GM11168 (cell line): ENCODE measurements around the gene ANG.
"Not testable (repeated sequence)": the region's sequence is repeated elsewhere in the genome, so short reads cannot be mapped to it uniquely, and the experiment has no call there.

Experiments used
- in situ Hi-C: fragments of 300-500 bp; cut with MboI; formaldehyde crosslinking; loops from one replicate; pipeline ENCODE4 v1.12.0; 2022; ENCODE audit warnings: low sequenced_read_pairs; ENCODE audit not compliant: unreplicated experiment

The ANG gene

DNA sequence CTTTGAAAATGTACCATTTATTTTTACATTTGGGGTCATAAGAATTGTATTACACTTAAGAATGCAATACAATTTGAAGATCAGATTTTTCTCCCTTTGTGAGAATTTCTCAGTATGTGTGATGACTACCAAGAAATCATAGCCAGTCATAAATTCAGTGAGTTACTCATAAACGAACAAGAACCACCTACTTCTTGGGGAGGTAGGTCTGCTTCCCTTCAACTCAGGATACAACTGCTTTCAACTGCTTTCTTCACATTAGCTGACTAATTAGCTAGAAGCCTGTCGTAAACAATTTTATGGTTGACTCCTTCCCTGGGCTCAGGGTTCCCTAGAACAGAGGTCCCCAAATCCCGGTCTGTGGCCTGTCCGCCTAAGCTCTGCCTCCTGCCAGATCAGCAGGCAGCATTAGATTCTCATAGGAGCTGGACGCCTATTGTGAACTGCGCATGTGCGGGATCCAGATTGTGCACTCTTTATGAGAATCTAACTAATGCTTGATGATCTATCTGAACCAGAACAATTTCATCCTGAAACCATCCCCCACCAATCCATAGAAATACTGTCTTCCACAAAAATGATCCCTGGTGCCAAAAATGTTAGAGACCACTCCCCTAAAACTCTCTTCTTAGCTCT lies 3.7 kb downstream of the ANG start:
- in situ Hi-C loops = no loop called here

GRCh38 chr14:20696764-20697163 lies 8.2 kb downstream of the ANG start:
- in situ Hi-C loops = loop anchor here (5.0 kb wide), 1 partner anchor 156 kb away; no protein-coding TSS in a partner anchor

DNA sequence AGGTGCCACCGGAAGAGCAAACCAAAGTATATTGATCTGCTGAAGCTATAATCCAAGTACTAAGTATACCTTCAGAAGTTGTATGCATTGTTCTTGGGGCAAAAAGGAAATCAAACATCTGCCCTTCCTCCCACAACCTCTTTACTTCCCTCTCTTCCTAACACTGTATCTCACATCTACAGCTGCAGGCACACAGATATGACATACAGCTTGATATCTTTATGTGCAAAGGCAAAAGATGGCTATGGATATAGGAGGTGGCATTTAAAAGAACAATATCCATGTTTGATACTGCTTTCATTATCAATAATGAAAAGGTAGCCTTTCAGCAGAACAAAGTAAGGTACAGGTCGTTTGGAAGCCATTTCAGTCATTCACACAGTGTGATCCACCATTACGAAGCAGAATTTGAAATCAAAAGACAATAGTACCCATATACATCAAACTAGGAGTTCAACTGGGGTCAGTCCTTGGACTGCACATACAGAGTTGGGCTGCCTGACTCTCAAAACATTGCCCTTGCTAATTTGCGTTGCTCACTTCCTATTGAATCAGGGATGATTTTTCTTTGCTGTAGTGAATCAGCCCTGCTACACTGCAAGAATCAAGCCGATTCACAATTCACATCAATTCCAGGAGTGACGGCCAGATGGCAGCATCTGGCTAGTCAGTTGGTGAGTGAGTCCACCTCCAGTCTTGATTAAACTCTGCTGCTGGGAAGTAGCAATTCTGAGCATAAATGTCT lies 8.9 kb downstream of the ANG start:
- in situ Hi-C loops = loop anchor here (5.0 kb wide), 1 partner anchor 155 kb away; no protein-coding TSS in a partner anchor

- in situ Hi-C loops = loop anchor here (5.0 kb wide), 1 partner anchor 154 kb away; no protein-coding TSS in a partner anchor
These were observed 9.4 kb downstream of the ANG start for GRCh38 chr14:20698018-20698329.

DNA sequence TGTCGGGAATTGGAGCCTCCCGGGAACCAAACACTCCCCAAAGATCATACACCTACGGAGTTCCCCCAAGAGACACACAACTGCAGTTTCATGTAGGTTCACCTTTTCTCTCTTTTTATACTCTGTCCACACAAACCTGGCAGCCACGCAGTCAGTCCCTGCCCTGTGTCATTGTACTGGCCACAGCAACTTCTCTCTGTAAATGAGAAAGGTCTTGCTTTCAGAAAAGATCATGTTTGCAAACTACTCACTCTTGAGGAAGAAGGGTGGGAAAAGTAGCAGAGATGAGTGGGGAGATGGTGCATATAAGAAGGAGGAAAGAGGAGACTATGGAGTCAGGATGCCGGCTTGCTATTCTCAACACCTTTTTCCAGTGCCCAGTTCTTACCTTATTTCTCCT lies 10.4 kb downstream of the ANG start:
- in situ Hi-C loops = loop anchor here (5.0 kb wide), 1 partner anchor 153 kb away; no protein-coding TSS in a partner anchor

DNA sequence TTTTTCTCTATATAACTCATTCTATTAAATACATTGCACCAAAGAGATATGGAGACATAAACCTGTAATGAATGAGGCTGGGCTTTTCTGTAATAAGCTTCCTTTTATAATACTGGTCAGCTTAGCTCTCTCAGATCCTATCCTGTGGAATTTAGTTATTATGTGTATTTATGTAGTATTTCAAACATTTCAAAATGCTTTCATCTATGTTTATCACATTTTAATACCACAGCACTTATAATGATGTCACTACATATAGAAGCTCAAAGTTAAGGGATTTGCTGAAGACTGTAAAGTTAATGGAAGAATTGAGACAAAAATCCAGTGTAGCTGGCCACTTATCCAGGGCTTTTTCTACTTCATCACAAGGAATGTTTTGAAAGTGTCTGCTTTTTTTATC lies 11.4 kb downstream of the ANG start:
- in situ Hi-C loops = loop anchor here (5.0 kb wide), 1 partner anchor 152 kb away; no protein-coding TSS in a partner anchor

- in situ Hi-C loops = not testable (repeated sequence)
These were observed 12.4 kb downstream of the ANG start for GRCh38 chr14:20700965-20701364.

- in situ Hi-C loops = no loop called here
These were observed 18.2 kb downstream of the ANG start for GRCh38 chr14:20706657-20707355.

DNA sequence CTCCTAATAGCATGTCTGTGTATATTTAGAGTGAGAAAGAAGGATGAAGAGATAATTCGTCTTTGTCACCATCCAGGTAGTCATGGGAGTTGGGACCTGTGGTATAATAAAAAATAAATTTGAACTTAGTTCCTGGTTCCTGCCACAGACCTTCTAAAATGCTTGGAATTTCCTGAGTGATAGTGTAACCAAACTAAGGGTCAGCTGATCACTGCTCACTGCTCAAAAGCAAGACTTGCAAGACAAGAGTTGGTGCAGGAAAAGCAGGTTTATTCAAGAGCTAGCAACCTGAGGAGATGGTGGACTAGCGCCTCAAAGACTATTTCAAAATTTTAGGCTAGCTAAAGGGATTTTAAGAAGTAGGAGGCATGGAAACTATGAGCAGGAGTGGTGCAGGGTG lies 19.1 kb downstream of the ANG start:
- in situ Hi-C loops = no loop called here

- in situ Hi-C loops = no loop called here
These were observed 22.7 kb downstream of the ANG start for GRCh38 chr14:20711261-20711660.

DNA sequence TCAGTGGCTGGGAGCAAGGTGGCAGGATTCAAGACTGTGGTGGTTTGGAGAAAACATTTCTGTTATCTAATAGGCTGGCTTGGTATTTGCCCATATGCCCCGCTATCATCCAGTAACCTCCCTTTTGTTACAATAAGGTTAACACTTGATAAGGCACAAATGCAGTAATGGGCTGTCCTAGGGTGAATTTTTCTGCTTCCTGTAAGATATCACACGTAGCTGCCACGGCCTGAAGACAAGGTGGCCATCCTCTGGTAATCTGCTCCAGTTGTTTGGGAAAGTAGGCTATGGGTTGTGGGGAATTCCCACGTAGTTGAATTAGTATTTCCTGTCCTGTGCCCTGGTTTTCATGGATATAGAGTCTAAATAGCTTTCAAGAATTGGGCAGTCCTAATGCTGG lies 23.1 kb downstream of the ANG start:
- in situ Hi-C loops = no loop called here

- in situ Hi-C loops = no loop called here
These were observed 24.3 kb downstream of the ANG start for GRCh38 chr14:20712904-20713303.

DNA sequence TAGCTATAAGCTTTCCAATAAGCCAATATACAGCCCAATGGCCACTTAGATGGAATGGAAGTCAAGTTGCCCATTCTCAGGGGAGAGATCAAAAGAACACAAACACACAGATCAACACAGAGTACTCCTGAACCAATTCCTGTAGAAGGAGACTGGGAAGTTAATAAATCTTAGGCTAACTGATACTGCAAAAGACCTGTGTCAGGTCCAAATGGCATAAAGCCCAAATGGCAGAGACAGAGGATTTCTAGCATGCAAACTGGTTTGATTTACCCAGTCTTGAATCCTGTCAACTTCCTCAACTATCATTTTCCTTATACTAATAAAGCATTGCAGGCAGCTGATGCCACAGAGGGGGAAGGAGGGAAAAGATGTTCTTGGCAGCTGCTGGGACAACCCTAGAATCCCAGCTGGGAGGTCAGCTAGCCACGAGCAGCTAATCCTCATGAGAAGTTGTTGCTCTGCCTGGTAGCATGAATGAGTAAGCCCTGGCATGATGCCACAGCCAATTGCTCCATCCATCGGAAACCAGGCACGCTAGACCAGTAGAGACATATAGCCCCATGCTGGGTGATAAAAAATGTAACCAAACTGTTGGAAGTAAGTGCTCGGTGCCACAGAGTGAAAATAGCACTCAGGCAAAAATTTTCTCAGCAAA lies 26.2 kb downstream of the ANG start:
- in situ Hi-C loops = no loop called here

- in situ Hi-C loops = no loop called here
These were observed 31.2 kb downstream of the ANG start for GRCh38 chr14:20719777-20720176.

DNA sequence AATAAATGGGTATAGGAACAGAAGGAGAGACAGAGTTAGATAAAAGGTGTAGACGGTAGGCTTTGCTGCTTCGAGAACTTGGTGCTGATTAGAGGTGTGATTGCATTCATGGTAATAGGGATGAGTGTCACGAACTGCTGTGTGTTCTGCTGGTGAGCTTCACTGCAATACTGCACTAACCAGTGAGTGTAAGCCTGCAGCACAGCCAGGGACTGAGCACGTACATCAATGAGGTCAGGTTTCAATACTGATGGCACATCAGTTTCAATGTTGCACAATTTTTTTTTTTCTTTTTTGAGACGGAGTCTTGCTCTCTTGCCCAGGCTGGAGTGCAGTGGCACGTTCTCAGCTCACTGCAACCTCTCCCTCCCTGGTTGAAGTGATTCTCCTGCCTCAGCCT lies 32.2 kb downstream of the ANG start:
- in situ Hi-C loops = no loop called here

DNA sequence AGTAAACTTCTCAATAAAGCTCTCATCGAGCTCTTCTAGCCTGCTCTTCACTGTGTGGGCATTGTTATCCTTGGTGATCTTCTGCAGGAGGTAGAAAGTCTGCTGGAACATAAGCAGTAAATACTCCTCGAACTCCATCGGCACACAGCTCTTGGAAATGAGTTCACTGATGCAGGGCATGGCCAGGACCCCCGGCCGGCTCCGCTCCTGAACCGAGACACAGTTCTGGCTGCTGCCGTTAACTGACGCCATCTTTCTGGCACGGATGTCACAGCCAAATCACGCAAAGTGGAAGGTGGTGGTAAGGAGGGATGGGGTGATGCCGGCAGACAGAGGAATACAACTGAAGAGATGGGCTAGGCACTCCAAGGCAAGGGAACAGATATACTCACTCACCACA lies 33.5 kb downstream of the ANG start:
- in situ Hi-C loops = no loop called here

DNA sequence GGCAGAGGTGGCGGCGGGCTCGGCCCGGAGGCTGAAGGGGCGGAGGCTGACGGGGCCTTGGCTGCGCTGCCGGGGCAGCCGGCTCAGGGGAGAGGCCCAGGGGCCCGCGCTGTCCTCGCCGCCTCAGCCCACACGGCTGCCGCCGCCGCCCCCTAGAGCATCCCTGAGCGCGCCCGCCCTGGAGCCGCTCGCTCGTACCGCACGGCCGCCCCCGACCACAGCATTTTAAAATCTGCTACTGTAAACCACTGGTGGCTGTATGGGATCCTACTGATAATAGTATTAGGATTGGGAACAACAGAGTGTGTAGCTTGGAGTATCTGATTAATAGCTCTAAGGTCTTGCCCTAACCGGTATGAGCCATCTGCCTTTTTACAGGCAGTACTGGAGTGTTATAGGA lies 34.9 kb downstream of the ANG start:
- in situ Hi-C loops = no loop called here

DNA sequence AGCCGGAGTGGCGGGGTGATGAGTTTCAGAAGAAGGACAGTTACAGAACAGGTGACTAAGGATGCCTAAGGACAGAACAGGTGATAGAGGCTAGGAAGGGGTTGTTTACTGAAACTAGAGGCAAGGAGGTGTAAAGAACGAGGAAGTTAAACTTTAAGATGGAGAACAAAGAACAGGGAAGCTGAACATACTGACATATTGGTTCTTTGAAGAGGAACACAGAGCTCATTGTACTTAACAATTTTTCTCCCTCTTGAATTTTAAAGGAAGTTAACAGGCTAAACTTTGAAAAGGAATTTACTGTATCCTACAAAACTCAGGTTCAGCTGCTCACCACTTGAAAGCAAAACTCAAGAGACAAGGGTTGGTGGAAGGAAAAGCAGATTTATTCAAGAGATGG lies 37.6 kb downstream of the ANG start:
- in situ Hi-C loops = not testable (repeated sequence)

GRCh38 chr14:20726531-20726930 lies 38.0 kb downstream of the ANG start:
- in situ Hi-C loops = no loop called here

GRCh38 chr14:20730891-20731290 lies 42.3 kb downstream of the ANG start:
- in situ Hi-C loops = no loop called here

DNA sequence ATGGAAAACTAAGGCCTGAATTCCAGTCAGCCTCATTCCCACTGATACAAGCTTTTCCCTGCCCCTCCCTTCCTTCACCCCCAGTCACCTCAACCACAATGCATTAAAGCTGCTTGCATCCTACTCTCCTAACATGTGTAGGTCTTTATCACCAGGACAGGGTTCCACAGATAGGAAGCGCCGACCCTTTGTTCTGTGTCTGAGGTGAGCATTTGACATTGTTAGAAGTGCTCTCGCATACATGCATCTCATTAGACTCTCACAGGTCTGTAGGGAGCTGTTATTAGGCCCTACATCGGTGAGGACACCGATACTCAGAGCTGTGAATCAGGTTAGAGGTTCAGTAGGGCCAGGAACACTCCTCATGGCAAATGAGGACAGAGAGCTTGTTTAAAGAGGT lies 43.9 kb downstream of the ANG start:
- in situ Hi-C loops = no loop called here
